HuH-7 (cell line): ENCODE results near the gene ZC3H18.

Source experiments
- DNase-seq: peaks from one replicate; pipeline ENCODE4 v3.0.0; 2011; ENCODE audit warnings: low spot score

Gene ZC3H18

DNA sequence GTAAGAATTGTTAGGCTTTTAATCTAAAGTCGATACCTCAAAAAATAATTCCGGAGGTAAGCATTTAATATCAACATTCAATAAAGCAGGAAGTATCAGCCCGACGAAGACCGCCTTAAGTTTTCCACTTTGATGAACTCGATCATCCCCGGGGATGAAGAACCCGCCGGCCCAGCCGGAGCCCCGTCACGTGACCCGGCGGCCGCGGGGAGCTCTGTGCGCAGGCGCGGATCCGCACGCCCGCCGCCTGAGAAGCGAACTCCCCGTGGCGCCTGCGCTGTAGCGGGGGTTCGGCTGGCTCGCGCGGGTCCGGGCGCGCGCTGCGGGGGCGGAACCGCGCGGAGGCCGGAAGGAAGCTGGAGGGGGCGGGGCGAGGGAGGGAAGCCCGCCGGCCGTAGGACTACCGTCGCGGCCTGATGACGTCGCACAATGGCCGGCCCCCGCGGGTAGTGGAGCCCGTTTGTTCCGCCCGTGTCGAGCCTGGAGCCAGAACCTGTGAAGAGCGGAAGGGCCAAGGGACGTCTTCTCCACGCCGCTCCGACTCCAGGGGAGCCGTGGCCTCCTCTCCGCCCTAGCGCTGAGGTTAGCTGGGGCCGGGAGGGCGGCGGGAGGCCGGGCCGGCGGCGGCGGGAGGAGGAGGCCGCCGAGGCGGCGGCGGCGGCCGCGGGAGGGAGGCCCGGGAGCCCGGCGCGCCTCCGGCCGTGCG lies at the start of gene ZC3H18:
Gene ZC3H18, plus strand, starts transcription at position 419 of the 706 bp plus-strand sequence. CDS start 6,721 bp downstream, outside the sequence.
- DNase-seq: peak; percentile 100

DNA sequence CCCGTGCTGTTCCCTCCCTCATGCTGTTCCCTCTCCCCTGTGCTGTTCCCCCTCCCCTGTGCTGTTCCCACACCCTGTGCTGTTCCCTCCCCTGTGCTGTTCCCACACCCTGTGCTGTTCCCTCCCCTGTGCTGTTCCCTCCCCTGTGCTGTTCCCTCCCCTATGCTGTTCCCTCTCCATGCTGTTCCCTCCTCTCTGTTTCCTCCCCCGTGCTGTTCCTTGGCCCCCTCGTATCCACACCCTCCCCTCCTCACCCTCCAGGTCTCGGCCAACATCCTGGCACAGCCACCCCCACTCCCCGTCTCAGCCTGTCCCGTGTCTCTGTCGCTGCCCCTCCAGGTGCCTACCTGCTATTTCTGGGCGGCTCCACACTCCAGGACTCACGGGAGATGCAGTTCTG lies 48.5 kb upstream of the ZC3H18 start:
- DNase-seq: no peak

DNA sequence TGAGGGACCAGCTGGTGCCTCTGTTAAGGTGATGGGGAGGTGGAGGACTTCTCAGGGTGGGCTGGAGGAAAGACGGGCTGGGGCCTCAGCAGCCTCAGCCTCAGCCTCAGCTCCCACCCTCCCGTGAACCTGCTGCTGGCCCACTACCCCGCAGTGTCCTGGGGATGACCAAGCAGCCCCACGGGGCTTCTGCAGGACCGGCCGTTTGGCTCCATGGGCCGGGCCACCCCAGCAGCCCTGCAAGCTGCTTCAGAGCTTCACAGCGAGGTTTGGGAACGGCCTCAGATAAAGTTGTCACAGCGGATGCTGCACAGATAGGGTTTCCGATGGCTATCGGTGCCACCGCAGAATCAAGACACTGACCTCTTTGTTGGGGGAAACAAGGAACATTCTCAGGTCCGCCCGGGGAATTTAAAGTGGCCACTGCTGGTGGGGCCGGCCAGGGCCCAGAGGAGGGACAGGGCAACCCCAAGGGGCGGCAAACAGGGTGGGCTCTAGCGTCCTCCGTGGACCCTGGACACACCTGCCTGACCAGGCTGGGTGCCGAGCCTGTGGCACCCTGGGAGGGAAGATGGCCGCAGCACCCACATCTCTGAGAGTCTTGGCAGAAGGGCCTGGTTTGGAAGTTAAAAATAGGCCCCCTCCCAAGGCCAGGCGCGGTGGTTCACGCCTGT lies 47.8 kb upstream of the ZC3H18 start:
- no peak for DNase-seq

DNA sequence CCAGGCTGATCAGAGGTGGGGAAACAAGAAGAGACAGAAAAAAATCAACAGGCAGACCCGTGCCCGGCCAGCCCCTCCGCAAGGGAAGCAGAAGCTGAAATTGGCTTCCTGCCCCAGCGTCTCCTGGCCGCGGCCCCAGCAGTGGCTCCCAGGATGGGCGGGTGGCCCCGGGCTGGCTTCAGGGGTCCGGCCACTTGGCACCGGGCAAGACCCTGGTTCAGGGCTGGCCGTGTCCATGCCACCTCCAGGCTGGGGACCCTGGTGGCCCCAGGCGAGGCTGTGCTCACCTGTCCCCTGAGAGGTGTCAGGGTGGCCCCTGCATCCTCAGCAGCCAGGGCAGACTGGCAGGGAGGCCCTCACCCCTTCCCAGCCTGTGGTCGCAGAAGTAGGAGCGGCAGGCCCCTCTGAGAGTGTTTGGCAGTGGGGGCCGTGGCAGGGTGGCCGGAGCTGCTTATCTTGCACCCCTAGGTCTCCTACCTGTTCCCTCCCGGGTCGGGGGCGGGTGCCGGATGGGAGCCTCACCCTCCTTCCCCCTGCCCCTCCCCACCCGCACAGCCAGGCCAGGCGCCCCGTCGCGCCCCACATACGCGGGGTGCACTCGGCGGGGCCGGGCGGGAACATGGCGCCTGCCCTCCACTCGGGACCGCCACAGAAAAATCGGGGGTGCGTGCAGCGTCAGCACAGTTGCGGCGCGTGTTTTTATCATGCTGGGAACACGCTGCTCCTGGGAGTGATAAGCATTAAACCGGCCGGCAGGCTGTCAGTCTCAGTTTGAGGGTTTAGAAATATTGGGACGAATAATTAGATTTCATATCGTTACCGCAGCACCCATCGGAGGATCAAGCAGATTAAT lies 46.7 kb upstream of the ZC3H18 start:
- DNase-seq: no peak

DNA sequence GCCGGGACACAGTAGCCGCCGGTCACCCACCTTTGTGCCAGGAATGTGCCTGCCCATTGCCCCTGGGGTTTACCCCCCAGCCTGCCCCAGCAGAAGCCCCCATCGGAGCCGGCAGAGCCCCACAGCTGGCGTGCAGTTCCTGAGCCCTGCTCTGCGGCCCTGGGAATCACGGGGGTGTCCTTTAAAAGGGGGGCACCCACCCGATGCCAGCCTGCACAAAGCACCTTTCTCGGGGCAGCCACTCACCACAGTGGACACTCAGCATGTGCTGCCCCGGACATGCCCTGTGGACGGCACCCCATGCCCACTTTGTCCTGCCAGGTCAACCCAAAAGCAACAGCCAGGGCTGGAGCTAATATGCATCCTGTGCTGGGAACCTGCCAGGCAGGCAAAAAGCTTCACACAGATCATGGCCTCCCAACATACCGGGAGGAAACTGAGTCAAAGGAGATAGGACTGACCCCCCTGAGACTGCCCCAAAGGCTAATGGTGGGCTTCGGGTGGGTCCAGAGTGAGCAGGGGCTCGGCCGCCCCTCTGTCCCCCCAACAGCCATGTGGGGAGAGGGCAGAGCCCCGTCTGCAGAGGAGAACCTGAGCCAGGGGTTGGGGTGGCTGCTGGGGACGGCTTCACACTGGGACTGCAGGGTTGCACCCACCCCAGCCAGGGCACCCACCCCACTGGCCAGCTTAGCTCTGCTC lies 45.8 kb upstream of the ZC3H18 start:
- no peak for DNase-seq

DNA sequence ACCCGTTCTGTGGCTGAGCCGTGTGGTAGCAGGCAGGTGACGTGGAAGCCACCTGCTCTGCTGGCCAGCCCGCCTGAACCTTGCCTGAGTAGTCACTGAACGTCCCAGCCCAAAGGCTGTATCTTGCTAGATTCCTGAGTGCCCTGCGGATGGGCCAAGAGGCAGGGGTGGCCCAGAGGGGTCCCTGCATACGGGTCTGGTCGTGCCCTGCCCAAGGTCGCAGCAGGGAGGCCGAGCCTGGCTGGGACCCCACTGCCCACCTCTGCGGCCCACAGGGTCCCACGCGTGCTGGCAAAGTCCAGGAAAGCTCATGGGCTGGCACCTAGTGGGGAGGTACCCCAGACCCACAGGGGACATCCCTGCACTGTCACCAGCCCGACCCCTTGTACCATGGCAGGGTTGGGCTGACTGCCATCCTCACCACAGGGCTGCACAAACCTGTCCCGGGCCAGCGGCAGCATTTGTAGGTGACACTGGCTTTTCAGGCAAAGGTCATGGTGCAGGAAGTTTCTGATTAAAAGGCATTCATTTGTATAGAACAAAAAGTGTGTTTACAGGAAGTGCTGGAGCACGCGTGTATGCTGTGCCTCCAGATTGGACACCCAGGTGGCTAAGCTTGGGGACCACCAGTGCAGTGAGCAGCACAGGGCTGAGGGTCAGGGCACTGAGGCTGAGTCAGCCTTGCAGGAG lies 45.1 kb upstream of the ZC3H18 start:
- DNase-seq: no peak

DNA sequence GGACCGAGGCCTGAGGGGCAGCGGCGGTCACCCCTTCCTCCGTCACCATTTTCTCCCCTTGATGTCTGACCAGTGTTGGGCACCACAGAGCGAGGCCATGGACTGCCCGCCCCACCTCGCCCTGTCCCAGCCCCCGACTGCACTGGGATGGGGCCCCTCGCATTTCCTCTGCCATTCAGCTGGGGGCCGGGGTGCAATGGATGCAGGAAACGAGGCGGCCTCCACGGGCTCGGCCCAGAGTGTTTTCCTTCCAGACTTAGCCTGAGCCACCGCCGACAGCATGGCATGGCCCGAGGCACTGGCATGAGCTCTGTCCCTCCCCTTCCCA lies 44.6 kb upstream of the ZC3H18 start:
- DNase-seq: no peak

DNA sequence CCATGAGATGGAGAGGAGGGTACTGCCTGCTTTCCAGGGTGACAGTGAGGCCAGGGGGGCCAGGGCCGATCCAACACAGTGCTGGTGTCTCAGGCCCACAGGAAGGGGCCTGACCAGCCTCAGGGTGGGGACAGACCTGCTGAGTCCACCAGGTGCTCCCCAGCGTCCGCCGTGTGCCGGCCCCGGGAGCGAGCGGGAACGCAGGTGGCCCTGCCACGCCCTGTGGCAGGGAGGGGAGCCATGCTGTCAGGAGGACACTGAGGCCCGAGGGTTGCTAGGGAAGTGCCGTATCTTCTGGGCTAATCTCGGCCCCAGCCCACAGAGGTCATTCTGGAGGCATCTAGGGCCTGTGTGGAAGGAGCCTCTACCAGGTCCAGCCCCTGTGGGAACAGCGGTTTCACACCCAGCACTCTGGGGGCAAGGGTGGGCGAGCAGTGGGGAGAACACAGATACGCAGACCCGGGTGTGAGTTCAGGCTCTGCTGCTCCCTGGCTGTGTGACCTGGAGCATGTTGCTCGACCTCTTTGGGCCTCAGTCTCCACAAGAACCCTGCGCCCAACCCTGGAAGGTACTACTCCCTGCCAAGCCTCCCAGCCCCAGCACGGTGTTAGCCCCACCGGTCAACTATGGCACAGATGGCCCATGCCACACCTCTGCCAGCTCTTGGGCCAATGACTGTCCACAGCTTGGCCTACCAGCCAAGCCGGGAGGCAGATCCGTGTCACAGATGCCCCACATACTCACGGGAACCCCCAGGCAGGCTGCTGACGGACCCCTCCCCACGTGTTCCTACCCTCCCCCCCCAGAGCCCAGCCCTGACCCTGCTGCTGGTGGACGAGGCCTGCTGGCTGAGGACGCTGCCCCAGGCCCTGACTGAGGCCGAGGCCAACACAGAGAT lies 43.9 kb upstream of the ZC3H18 start:
- DNase-seq: no peak

DNA sequence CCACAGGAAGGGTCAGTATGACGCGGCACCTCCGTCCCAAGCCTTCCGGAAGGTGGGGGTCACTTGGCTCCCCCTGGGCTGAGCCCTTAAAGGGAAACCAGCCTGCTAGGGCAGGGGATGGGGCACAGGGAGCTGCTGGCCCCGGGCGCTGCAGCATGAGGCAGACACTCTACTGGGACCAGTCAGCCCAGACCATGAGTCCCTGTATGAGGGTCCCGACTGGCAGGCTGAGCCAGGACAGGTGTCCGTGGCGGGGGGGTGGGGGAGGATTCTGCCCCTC lies 43.4 kb upstream of the ZC3H18 start:
- DNase-seq: no peak

DNA sequence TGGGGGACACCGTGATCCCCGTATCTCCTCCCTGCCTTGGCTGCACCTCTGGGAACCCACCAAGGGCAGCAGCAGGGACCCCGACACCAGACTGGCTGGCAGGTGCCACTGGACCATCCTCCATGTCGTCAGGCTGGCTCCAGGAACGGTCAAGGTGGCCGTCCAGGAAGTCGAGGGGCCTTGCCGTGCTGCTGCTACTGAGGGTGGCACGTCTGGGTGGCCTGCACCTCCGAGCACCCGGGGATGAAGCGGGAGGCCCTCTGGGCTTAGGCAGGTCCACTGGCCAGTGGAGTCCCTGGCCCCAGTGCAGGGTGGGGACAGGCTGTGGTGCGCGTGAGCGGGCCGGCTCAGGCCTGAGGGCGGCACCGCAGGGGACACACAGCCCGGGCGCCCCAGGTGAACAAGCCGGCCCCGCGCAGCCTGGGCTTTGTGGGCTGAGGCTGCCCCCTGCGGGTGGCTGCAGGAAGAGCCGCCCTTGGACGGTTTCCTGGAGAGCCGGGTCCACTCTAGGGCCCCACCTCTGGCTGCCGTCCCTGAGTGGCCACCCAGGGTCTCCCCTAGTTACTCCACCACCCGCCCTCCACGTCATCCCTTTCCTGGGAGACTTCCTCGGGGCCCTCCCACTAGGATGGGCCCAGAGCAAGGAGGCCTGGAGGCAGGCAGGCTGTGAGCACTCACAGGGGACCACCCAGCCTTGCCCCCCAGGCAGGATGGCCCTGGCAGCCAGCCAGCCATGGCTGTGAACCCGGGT lies 42.8 kb upstream of the ZC3H18 start:
- DNase-seq: peak; percentile 99

DNA sequence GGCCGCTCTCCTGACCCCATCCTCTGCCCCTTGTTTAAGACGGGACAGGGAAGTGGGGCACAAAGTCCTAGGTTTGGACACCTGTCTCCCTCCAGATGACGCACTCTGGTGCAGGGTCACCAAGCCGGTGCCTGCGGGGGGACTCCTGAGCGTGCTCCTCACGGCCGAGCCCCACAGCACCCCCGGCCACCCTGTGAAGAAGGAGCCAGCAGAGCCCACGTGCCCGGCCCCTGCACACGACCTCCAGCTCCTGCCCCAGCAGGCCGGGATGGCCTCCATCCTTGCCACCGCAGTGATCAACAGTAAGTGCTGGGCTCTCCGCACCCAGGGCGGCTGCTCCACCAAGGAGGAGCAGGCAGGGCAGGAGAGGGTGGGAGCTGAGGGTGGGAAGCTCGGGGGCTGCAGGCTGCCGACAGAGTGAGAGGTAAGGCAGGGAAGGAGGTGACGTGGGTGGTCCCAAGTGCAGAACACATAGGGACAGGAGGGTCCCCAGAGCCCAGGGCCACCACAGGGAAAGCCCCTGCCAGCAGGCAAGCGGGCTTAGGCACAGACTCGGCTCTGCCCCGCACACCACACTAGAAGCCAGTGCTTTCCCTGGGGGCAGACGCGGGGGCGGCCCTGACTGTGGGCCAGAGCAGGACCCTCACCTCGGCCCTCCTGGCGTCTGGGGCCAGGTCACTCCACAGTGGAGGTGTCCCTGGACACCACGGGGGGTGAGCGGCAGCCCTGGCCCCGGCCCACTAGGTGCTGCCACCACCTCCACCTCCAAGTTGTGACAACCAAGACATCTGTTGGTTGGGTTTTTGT lies 42.1 kb upstream of the ZC3H18 start:
- DNase-seq: no peak

DNA sequence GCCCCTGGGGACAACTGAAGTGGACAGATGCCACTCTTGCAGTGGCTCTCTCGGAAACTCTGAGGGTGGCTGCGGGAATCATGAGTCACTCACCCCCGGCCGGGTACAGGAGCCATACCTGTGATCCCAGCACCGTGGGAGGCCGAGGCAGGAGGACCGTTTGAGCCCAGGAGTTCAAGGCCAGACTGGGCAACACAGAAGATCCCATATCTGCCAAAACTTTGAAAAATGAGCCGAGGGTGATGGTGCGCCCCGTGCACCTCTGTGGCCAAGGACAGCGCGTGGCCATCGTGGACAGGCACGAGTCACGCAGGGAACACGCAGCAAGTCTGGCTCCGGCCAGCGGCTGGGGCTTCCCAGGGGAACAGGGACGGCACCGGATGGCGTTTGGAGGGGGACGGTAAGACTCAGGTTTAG lies 41.3 kb upstream of the ZC3H18 start:
- DNase-seq: no peak

DNA sequence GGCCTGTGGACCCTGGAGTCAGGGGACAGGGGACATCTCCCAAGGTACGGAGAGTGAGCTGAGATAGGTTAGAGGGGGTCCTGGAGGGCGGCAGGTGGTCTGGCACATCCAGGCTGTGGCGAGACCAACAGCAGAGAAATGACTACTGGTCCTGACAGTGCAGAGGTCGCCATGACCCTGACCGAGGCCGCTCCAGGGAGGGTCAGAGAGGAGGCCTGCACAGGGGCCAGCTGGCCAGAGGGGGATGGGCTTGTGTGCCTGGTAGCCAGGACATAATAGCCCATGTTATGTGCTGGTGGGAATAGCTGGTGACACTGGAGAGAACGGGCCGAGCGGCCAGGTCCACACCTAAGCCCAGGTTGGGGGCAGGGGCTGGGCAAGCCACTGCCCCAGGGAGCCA lies 40.6 kb upstream of the ZC3H18 start:
- no peak for DNase-seq

DNA sequence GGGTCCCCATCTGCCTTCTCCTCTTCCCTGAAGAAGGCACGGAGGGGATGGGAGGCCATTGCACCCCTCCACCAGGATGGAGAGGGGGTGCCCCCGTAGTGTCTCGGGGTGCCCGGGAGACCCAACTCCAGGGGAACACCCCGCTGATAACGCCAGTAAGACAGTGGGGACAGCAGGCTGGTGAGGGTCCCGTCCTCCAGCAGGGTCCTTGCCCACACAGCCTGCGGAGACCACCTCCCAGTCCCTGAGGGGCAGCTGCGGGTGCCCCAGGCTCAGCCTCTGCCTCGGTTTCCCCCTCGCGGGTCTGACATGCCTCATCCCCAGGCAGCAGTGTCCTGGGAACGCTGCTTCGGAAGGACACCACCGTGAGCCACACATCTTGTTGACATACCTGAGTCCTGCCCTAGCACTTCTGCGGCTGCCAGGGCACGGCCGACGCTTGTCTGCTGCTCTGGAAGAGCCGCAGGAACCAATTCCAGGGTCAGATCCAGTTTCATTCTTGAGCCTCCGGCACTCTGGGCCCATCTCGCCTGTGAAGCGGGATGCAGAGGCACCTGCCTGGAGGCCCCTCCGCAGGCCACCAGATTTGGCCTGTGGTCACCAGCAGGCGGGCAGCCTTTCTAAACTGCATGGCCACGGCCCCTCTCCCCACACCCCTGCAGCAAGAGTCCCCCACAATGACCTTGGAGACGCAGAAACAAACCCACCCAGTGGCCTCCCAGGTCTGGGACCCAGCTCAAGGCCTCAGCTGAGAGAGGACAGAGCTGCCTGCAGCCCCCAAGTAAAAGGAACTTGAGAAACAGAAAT lies 39.9 kb upstream of the ZC3H18 start:
- DNase-seq: no peak

DNA sequence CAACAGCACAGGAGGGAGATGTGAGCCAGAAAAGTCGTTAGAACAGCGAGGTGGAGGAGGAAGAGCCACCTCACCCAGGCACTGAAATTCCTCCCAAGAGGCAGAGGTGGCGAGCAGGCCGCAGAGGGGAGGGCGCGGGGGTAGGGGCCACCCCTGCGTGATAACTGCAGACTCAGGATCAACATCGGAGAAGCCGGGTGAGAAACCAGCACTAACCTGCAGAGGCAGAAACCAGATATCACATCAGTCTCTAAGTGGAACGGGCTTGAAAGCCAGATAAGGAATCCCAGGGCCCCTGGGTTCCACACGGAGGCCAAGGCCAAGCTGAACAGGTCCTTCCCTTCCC lies 39.4 kb upstream of the ZC3H18 start:
- no peak for DNase-seq

DNA sequence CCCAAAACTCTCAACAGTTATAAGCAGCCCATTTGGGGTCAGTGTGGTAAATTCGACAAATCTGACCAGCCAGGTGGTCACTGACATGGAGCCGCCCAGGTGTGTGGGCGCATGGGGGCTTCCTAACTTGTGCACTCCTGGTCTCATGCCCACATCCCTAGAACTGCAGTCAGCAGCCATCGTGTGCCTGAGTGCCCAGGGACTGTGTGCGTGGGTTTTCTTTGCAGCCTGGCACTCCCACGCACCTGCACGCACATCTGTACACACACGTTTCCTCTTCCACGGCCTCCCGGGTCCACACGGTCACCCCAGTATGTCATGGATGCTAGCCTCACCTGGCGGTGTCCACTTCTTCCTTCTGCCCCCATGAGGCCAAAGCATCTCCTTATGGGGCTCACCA lies 38.9 kb upstream of the ZC3H18 start:
- DNase-seq: no peak

DNA sequence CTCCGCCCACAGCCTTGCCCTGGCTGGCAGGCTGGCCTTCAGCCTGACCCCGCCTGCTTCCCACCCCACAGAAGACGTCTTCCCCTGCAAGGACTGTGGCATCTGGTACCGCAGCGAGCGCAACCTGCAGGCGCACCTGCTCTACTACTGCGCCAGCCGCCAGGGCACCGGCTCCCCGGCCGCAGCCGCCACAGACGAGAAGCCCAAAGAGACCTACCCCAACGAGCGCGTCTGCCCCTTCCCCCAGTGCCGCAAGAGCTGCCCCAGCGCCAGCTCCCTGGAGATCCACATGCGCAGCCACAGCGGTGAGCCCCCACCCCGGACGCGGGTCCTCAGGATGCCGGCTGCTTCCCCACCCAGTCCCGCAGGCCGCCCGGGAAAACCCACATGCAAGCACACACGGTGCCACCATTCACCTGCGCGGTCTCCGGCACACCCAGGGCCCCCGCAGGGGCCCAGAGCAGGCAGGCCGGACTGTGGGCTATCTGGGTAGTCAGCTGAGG lies 38.2 kb upstream of the ZC3H18 start:
- DNase-seq: no peak

DNA sequence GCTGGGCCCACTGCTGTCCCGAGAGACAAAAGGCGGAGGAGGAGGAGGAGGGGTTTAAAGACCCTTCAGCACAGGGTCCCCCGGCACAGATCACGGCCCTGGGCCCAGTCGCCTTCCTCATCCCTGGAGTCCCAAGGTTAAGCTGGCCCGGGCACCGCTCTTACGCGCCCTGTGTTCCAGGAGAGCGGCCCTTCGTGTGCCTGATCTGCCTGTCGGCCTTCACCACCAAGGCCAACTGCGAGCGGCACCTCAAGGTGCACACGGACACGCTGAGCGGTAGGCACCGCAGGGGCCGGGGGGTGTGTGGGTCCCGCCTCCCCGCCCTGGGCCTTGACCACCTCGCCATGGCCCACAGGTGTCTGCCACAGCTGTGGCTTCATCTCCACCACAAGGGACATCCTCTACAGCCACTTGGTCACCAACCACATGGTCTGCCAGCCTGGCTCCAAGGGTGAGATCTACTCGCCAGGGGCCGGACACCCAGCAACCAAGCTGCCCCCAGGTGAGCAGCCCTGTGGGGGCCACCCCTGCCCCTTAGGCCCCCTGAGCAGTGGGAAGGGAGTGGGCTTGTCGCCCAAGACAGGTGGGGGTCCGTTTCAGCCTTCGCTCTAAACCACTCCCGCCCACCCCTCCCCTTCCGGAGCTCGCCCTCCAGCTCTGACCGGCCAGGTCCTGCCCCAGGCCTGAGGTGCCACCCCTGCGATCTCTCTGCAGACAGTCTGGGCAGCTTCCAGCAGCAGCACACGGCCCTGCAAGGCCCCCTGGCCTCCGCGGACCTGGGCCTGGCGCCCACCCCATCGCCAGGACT lies 37.6 kb upstream of the ZC3H18 start:
- no peak for DNase-seq
